Astrocyte (in vitro differentiated cells and primary cell): ENCODE data around the gene COPS2. TPM values are rescaled to one million over a fixed set of nuclear protein-coding genes. Genes with fewer than 3 reads are reported as not detected.

Experiments used
- DNase-seq: peaks from one replicate; pipeline ENCODE4 v3.0.0-alpha.2; 2010; ENCODE audit warnings: low read depth
- FAIRE-seq: peaks from 2 replicates; lab custom pipeline; 2011; peaks lifted over from hg19 to GRCh38; lab: Jason Lieb, UNC
- H2AFZ ChIP-seq: 2 replicates; pipeline ENCODE4 v1.6.0; 2012; ENCODE audit warnings: low read depth, low read length, inconsistent platforms
- H3K27ac ChIP-seq: 2 replicates; pipeline ENCODE4 v1.5.1; 2011; ENCODE audit warnings: low read depth, low read length, inconsistent platforms
- H3K27me3 ChIP-seq: 2 replicates; pipeline ENCODE4 v1.6.0; 2011; ENCODE audit warnings: low read length, inconsistent platforms; ENCODE audit not compliant: insufficient read depth
- H3K36me3 ChIP-seq: 2 replicates; pipeline ENCODE4 v1.5.1; 2011; ENCODE audit warnings: low read length, inconsistent platforms; ENCODE audit not compliant: insufficient read depth
- H3K4me1 ChIP-seq: 2 replicates; pipeline ENCODE4 v1.5.1; 2011; ENCODE audit warnings: low read length, inconsistent platforms; ENCODE audit not compliant: insufficient read depth
- H3K4me2 ChIP-seq: 2 replicates; pipeline ENCODE4 v1.6.0; 2012; ENCODE audit warnings: low read length, inconsistent platforms
- H3K4me3 ChIP-seq: 2 replicates; pipeline ENCODE4 v1.5.1; 2011; ENCODE audit warnings: low read depth, mild to moderate bottlenecking, low read length, inconsistent platforms; ENCODE audit not compliant: insufficient read depth
- H3K79me2 ChIP-seq: 2 replicates; pipeline ENCODE4 v1.6.0; 2012; ENCODE audit warnings: mild to moderate bottlenecking, low read length, inconsistent platforms; ENCODE audit not compliant: insufficient read depth
- H3K9ac ChIP-seq: 2 replicates; pipeline ENCODE4 v1.6.0; 2012; ENCODE audit warnings: mild to moderate bottlenecking, low read length, inconsistent platforms
- H3K9me3 ChIP-seq: 2 replicates; pipeline ENCODE4 v1.5.1; 2012; ENCODE audit warnings: low read depth, mild to moderate bottlenecking, low read length, inconsistent platforms; ENCODE audit not compliant: insufficient read depth
- H4K20me1 ChIP-seq: 2 replicates; pipeline ENCODE4 v1.6.0; 2012; ENCODE audit warnings: low read length, inconsistent platforms; ENCODE audit not compliant: insufficient read depth
- H3K27ac Mint-ChIP-seq: one replicate; pipeline ENCODE4 v1.8.0; 2021; ENCODE audit warnings: mild to moderate bottlenecking, mixed read lengths; ENCODE audit not compliant: unreplicated experiment
- H3K27me3 Mint-ChIP-seq: one replicate; pipeline ENCODE4 v1.8.0; 2021; ENCODE audit warnings: low read depth, mixed read lengths; ENCODE audit not compliant: unreplicated experiment
- H3K36me3 Mint-ChIP-seq: one replicate; pipeline ENCODE4 v1.8.0; 2021; ENCODE audit warnings: low read depth, mixed read lengths; ENCODE audit not compliant: unreplicated experiment
- H3K4me1 Mint-ChIP-seq: one replicate; pipeline ENCODE4 v1.8.0; 2021; ENCODE audit warnings: low read depth, mixed read lengths; ENCODE audit not compliant: unreplicated experiment
- H3K4me3 Mint-ChIP-seq: one replicate; pipeline ENCODE4 v1.8.0; 2021; ENCODE audit warnings: mild to moderate bottlenecking, moderate library complexity, mixed read lengths; ENCODE audit not compliant: unreplicated experiment
- H3K9me3 Mint-ChIP-seq: one replicate; pipeline ENCODE4 v1.8.0; 2021; ENCODE audit warnings: mild to moderate bottlenecking, mixed read lengths; ENCODE audit not compliant: unreplicated experiment
- EZH2 ChIP-seq: IDR thresholded peaks from 2 replicates; pipeline ENCODE4 v1.6.1; 2012; ENCODE audit warnings: mild to moderate bottlenecking, low read length, inconsistent platforms; ENCODE audit not compliant: insufficient read depth
- total RNA-seq: library from RNA; stranded (reverse); gene quantifications from 2 replicates; pipeline ENCODE4 v1.2.1, GENCODE V29; 2021
- TF ChIP-seq, protein P1 (sequence below): IDR thresholded peaks from 2 replicates; pipeline ENCODE4 v1.5.1; 2011; ENCODE audit warnings: low read depth, mild to moderate bottlenecking, inconsistent platforms, low read length, moderate library complexity; ENCODE audit not compliant: insufficient read depth

COPS2 gene
- total RNA-seq, 1 donor from 2014 or later = 94.3 TPM

DNA sequence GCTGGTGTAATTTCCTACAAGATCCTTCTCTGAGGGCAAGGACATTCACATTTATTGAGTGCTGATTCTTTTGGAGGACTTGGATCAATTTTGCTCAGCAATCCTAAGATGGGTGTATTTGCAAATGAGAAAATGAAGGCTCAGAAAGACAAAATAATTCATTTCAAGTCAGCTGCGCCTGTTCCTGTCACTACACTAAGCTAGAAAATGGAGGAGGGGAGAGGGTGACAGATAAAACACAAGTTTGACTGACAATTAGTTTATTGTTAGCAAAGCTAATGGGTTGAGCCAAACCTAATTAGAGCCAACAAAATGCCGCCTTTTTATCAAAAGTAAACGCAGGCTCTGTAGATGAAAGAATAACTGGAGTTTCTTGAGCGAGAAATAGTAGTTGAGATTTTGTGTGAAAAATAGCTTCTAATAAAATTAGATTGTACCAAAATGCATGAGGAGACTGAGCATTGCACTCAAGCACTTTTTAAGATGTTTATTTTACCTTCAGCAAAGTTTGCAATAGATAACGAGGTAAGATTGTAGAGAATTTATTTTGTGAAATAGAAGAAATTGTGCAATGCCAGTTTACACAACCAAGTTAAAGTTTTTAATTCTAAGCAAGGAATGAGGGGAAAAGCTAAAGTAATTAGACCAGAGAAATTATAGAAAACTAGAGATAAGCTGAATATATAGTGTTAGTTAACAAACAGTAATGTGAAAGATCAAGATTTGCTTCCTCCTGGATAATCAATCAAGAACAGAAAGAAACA lies 69.5 kb downstream of the COPS2 start:
- H3K4me1 Mint-ChIP-seq = peaks cover 25% of the 10 kb centered on the region
- Histone ChIP-seq H3K4me1 (peaks cover 6% of the 10 kb centered on the region), H3K9me3 (no peaks in the 10 kb centered on the region), H3K4me2 (no peak overlapping the region), H3K4me3 (no peak overlapping the region), H4K20me1 (no peaks in the 10 kb centered on the region), H2AFZ (no peak overlapping the region), H3K79me2 (no peaks in the 10 kb centered on the region), H3K9ac (no peak overlapping the region), H3K36me3 (no peaks in the 10 kb centered on the region), H3K27ac (no peak overlapping the region), H3K27me3 (no peaks in the 10 kb centered on the region)
- TF ChIP-seq EZH2 = no peak
- TF ChIP-seq, protein P1, sequence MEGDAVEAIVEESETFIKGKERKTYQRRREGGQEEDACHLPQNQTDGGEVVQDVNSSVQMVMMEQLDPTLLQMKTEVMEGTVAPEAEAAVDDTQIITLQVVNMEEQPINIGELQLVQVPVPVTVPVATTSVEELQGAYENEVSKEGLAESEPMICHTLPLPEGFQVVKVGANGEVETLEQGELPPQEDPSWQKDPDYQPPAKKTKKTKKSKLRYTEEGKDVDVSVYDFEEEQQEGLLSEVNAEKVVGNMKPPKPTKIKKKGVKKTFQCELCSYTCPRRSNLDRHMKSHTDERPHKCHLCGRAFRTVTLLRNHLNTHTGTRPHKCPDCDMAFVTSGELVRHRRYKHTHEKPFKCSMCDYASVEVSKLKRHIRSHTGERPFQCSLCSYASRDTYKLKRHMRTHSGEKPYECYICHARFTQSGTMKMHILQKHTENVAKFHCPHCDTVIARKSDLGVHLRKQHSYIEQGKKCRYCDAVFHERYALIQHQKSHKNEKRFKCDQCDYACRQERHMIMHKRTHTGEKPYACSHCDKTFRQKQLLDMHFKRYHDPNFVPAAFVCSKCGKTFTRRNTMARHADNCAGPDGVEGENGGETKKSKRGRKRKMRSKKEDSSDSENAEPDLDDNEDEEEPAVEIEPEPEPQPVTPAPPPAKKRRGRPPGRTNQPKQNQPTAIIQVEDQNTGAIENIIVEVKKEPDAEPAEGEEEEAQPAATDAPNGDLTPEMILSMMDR = no peak
- H3K9me3 Mint-ChIP-seq = no peaks in the 10 kb centered on the region
- no peak for DNase-seq
- peak; percentile 32 for FAIRE-seq
- no peaks in the 10 kb centered on the region for H3K36me3 Mint-ChIP-seq
- H3K4me3 Mint-ChIP-seq = no peak overlapping the region
- no peak overlapping the region for H3K27ac Mint-ChIP-seq
- no peaks in the 10 kb centered on the region for H3K27me3 Mint-ChIP-seq

- TF ChIP-seq EZH2 = no peak
- TF ChIP-seq, protein P1 = no peak
- Mint-ChIP-seq H3K27ac (peak overlapping the region; percentile 51), H3K27me3 (no peaks in the 10 kb centered on the region), H3K36me3 (no peaks in the 10 kb centered on the region), H3K4me1 (peaks cover 24% of the 10 kb centered on the region), H3K9me3 (no peaks in the 10 kb centered on the region), H3K4me3 (no peak overlapping the region)
- H3K4me2 ChIP-seq = no peak overlapping the region
- no peaks in the 10 kb centered on the region for H3K36me3 ChIP-seq
- H3K4me1 ChIP-seq = peaks cover 6% of the 10 kb centered on the region
- no peak overlapping the region for H3K9ac ChIP-seq
- FAIRE-seq = no peak
- no peak for DNase-seq
- H4K20me1 ChIP-seq = no peaks in the 10 kb centered on the region
- no peaks in the 10 kb centered on the region for H3K79me2 ChIP-seq
- H3K9me3 ChIP-seq = no peaks in the 10 kb centered on the region
- no peak overlapping the region for H3K27ac ChIP-seq
- H2AFZ ChIP-seq = no peak overlapping the region
- H3K4me3 ChIP-seq = no peak overlapping the region
- H3K27me3 ChIP-seq = no peaks in the 10 kb centered on the region
These were observed 71.2 kb downstream of the COPS2 start for GRCh38 chr15:49084285-49084570.
